ENCODE data around the gene SCAPER.

GRCh38 chr15:76340198-76340802 is 564.8 kb downstream of the SCAPER start:
- TF ChIP-seq, protein P1, sequence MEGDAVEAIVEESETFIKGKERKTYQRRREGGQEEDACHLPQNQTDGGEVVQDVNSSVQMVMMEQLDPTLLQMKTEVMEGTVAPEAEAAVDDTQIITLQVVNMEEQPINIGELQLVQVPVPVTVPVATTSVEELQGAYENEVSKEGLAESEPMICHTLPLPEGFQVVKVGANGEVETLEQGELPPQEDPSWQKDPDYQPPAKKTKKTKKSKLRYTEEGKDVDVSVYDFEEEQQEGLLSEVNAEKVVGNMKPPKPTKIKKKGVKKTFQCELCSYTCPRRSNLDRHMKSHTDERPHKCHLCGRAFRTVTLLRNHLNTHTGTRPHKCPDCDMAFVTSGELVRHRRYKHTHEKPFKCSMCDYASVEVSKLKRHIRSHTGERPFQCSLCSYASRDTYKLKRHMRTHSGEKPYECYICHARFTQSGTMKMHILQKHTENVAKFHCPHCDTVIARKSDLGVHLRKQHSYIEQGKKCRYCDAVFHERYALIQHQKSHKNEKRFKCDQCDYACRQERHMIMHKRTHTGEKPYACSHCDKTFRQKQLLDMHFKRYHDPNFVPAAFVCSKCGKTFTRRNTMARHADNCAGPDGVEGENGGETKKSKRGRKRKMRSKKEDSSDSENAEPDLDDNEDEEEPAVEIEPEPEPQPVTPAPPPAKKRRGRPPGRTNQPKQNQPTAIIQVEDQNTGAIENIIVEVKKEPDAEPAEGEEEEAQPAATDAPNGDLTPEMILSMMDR (conservative IDR thresholded peaks at IDR 0.05; ENCODE audit: low read length), result no peak
- TF ChIP-seq EZH2phosphoT487 (IDR thresholded peaks at IDR 0.05; ENCODE audit: borderline replicate concordance, low read depth, low read length), result no peak

Measured in OCI-LY7 (cell line).